MV-4-11 (cell line): ENCODE data around the gene SEMA3E.

Experiments used
- DNase-seq: peaks from one replicate; lab custom pipeline; 2025; lab: John Stamatoyannopoulos, UW

SEMA3E gene

DNA sequence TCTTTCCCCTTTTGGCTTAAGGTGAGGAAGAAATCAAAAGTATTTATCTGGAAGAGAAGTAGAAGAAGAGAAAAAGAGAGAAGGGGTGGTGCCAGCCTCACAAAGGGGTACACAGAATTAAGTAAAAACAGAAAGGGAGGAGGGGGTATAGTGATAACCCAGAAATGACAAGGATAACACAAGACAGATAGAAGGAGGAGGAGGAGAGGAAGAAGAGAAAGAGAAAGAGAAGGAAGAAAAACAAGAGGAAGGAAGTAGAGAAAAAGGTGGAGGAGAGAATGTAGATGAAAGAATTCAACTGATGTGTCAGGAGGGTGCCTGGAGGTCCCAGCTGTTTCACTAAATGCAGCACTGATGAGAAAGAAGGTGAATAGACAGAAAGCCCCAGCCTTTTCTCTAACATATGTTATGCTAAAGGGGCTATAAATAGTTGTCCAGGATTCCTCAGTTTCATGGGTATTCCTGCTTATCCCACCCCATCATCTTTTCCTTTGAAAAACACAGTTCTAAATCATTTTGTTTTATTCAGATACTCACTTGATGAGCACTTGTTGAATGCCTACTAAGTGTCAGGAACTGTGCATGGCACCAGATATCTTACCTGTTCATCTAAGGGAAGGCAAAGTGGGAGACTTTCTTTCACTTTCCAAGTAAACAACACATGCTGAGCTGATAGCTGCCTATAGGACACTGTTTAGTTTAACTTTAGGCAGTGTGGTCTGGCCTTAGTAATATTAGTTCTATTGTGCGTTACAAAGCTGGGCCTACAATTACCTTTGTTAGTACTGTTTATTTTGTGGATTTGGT is 8.0 kb downstream of the SEMA3E start:
- no peak for DNase-seq

DNA sequence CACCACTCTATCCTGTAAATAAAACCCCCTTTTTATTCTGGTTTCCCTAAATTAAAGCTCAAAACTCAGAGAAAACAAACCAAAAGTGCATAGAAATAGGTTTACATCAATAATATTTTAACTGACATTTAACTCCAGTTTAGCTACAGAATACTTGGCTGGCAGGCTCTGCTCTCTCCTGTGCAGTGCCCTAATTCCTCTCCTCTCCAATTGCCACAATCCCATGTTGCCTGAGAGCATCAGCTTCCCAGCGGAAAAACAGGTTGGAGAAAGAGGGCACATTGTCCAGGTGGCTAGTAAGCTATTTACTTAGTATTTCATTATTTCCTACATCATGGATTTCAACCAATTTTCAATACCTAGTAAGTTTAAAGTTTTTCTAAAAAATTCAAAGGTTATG is 8.7 kb downstream of the SEMA3E start:
- DNase-seq = no peak

DNA sequence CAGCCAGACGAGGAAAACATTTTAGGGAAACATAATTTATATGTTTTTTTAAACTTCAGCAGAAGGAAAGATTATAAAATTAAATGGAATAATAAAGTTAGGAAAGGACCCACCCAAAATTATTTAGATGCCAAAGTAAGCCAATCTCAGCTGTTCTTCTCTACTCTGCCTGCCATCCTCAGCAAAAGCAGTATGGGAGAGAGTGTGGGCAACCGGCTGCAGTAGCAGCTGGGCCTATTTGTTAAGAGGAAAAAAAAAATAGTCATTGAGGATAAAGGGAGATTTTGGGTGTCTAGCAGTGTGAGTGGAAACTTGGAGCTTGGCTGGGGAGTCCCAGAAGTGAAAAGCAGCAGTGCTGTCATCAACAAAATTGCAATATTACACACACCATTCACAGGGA is 15.4 kb downstream of the SEMA3E start:
- DNase-seq = no peak

DNA sequence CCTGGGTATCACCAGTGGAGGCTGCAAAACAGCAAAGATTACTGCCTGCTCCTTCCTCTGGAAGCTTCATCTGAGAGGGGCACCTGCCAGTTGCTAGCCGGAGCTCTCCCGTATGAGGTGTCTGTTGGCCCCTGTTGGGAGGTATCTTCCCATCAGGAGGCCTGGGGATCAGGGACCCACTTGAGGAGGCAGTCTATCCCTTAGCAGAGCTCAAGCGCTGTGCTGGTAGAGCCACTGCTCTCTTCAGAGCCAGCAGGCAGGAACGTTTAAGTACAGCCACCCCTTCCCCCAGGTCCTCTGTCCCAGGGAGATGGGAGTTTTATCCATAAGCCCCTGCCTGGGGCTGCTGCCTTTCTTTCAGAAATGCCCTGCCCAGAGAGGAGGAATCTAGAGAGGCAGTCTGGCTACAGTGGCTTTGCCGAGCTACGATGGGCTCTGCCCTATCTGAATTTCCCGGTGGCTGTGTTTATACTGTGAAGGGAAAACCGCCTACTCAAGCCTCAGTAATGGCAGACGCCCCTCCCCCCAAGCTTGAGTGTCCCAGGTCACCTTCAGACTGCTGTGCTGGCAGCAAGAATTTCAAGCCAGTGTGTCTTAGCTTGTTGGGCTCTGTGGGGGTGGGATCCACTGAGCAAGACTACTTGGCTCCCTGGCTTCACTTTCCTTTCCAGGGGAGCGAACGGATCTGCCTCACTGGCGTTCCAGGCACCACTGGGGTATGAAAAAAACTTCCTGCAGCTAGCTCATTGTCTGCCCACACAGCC is 19.6 kb downstream of the SEMA3E start:
- no peak for DNase-seq

DNA sequence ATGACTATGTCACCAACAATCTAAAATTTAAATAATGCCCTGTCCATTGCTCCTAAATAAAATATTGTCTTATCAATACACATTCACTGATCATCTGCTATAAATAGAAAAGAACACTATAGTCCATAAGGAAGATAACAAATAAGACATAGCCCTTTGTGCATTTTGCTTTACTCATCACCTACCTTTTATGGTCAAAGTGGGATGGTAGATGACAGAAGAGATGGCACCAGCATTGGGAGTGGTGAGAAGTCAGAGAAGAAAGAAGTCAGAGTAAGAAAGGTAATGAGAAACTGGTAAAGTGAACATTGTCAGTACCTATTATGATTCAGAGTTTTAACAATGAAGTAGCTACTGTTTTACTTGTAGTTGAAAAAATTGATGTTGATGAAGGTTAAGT is 31.1 kb downstream of the SEMA3E start:
- no peak for DNase-seq

DNA sequence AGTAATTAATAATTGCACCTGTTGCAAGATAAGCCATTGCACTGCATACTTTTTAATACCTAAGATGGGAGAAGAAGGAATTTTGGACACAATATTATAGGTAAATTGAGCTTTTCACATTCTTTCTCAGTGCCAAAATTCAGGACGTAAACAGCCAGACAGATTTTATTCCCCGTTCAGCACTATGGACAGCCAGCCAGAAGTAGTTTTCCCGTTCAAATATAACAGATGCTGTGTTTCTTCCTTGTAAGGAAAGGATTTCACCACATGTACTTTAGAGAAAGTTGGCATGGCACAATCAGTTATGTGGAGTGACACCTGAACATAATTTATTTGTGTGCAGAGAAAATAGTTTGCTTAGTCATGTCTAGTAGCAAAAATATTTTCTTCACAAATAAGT is 34.8 kb downstream of the SEMA3E start:
- DNase-seq = no peak

DNA sequence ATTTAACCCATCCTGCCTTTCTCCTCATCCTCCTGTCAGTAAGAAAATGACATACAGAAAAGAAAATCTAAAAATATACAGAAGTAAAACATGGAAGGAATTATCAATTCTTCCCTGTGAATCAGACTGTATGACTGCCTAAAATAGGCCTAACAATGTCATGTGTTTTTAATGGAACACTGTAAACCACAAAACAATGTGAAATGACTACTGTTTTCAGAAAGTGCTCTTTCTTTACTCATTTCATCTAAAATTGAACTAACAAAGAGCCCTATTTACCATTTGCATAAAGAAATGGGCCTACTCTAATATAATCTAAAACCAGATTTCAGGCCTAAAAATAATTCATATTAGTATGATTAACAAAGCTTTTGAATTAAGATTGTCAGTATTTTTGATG is 35.7 kb downstream of the SEMA3E start:
- no peak for DNase-seq

DNA sequence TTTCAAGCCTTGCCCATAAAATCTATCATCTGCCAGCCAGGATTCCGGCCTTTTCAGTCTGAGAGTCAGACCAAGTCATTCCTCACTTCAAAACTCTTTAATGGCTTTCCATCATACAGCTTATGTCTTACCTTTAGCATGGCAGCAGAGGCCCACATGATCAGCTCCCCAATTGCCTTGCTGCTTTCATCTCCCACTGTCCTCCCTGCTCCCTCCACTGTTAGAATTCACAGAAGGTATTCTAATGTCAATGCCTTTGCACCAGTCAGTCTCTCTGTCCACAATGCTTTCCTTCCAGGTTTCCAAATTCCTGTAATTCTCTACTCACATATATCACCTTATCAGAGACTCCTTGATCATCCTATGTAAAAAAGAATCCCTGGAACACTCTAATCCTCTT is 37.2 kb downstream of the SEMA3E start:
- DNase-seq = no peak

DNA sequence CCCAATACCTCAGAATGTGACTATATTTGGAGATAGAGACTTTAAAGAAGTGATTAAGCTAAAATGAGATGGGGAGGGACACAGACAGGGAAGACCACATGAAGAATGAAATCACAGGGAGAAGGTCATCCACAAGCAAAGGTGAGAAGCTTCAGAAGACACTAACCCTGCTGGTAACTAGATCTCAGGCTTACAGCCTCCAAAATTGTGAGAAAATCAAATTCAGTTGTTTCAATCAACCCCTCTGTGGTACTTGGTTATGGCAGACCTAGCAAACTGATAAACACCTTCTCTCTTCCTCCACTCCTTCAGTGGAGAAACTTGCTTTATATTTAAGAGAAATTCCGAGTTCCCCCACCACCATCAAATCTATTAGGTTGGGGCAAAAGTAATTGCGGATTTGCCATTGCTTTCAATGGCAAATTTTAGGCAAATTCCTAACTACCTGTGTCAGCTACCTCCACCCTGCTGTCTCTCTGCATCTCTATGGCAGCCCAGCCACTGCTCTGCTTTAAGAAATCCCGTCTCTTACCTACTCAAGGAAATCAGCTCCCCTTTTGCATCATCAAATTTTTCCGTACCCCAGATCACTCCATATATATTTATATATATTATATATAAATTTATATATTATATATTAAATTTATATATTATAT is 38.2 kb downstream of the SEMA3E start:
- no peak for DNase-seq

DNA sequence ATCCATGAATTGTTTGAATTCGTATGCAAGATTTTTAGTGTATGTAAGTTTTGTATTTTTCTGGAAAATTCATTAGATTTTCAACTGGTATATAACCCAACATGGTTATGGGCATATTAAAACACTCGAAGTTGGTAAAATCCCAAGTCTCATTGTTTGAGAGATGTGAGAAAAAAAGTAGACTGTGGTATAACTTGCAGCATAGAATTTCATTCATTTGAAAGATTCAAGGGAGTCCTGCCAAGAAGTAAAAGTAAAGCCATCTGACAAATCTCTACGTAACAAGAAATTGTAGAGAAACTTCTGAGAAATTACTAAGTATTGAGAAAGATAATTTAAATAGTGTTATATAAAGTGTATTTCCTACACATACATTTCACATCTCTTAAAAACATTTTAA is 40.2 kb downstream of the SEMA3E start:
- DNase-seq = no peak

DNA sequence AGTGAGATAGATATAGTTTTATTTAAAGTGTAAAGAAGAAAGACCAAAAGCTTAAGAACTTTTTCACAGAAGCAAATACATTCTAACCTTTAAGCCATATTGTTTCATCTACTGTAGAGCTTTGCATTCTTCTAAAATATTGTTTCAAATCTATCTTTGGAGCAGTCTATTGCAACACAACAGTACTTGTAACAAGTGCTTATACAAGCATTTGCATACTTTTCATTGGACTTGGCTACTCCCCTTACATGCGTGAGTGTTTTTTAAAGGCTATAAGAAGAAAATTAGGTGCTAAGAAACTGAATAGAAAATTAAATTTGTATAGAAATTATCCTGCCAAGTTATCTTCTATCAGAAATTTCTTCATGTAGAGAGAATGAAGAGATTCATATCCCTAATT is 45.3 kb downstream of the SEMA3E start:
- DNase-seq = no peak

DNA sequence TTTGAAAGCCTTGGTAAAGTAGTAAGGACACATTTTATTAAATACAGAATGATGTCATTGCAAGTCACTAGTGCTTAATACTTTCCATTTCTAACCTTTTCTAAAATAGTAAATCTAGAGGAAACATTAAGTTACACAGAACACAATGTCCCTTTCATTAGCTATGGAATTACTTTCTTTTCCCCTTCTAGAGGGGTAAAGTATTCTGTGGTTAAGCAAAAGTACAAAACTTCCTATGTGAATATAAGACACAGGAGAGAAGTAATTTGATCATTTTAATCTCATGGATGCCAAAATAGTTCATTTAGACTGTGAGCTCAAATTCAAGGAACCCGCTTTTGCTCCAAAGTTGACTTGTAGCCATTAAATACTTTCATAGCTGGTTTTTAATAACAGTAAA is 49.8 kb downstream of the SEMA3E start:
- no peak for DNase-seq

DNA sequence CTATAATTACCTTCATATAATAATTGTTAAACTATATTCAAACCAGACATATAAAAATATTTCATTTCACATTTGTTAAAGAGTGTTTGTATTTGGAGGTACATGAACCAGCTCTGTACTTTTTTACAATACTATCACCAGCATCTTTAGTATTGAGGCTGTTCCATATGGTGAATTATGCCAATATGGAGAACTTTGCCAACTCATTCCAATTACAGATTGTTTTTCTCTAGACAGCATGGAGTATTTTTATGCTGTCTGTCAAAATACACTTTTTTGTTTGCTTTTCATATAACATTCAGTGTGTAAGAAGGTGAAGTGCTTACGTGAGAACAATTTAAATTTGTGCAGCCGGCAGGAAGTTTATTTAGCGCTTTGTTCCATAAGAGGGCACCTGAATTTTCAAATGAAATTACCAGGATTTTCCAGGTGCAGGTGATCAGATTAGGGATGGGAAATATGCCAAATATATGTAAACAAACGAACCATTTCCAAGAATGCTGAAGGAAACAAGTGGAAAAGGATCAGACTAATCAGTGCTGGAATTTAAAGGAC is 54.9 kb downstream of the SEMA3E start:
- no peak for DNase-seq

DNA sequence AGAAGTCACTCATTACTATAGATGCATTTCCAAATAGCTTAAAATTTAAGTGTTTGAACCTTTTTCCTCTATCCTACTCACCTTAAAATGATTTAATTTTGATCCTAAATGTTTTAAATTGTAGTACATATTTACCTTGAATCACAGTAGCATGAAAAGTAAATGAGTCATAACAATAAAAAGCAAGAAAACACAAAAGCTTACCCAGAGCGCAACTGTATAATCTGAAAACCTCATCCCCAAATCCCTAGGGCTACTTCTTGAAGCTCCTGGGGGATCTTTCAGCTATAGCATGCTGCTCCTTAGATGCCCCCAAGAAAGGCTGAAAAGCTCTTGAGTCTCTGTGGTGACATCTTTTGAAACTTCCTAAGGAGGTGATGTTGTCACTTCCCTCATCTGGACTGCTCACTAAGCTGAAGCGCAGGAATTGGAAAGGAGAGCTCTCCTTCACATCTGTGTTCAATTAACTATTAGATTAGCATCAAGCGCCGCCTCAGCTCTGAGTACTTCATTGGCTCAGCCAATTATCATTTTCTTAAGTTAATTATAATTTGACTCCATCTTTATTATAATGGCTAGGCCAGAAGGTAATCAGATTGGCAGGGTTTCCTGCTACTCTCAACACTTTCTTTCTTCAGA is 60.2 kb downstream of the SEMA3E start:
- DNase-seq = no peak

DNA sequence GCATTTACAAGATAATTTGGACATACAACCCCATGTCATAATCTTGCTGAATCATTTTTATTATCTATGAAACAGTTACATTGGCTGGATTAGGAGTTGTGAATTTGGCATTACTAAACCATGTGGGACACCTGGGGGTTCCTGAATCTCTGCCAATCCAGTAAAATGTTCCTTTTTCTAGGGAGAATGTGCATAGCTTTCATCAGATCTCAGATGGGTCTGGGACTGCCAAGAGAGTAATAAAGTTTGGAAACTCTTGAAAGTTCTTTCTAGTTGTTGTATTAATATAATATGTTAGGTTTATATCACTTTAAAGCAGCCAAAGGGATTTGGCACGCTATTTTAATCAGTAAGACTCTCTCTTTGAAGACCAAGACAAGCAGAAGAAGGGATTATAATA is 62.7 kb downstream of the SEMA3E start:
- no peak for DNase-seq

DNA sequence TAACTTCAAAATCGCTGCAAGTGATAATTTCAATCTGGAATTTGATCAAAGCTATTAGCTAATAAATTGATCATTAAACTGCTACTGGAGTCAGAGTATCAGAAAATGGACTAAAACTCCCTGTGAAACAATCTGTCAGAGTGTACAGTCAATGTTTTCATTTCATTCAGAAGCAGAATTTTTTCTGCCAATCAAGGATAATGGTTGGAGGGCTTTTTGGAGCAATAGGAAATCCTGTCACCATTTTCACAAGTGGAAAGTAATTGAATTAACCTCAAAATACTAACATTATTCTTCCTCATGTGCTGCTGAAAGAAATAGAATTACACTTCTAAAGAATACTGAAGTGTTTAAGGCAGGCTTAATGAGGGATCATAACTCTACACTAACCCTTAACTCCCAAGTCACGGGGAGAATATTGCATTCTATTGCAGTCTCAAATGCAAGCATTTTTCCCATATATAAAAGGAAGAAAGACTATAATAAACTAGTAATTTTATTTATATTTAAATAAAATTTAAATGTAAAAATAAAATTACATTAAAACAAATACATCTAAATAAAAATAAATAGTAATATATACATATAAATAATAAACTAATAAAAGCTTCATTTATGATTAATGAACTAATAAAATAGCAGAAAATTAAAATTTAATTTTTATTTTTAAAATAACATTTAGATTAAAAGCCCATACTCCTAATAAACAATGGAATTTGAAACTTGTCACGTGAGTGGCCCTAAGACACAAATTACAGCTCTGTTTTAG is 67.1 kb downstream of the SEMA3E start:
- DNase-seq = no peak

DNA sequence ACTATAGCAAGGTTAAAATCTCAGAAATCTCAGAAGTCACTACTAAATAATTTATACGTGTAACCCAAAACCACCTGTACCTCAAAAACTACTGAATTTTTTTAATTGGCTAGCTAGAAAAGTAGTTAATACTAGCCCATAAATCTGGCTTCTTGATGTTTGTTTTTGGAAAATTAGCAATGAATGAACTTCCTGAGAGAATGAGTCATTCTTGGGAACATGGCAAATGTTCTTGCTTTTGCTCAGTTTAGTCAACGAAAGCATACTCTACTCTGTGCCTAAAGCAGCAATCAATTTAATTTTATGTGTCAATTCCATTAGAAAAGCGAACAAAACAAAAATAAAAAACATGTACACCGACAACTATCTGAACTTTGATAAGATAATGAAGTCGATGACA is 69.2 kb downstream of the SEMA3E start:
- DNase-seq = no peak

DNA sequence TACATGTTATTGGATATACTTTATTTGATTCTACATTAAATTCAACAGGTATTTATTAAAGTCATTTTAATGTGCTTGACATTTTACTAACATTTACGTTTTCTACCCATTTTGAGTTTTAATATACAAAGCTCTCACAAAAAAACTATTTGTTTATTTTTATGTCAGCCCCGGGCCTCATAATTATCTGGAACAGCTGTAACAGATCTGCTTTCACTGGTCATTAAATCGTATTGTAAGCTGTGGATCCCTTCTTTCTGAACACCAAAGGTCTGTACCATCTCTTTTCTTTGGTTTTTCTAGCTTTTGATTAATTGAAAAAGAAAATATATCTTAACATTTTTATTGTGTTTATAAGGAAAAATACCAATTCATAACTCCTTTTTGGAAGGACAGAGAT is 73.5 kb downstream of the SEMA3E start:
- DNase-seq = no peak

DNA sequence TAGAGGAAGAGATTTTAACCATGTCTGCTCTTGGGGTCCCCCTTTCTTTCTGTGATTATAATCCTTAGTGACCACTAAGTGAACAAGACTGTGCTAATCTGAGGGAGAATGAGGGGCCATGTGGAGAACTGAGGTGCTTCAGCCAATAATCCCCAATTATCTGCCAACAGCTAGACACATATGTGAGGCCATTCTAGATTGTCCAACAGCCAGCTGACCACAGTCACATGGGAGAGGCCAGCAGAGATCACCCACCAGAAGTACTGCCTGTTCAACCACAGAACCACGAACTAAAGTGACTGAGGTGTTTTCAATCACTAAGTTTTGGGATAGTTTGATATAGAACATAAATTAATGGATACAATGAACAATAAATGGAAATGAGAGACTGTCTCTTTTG is 74.3 kb downstream of the SEMA3E start:
- DNase-seq = no peak

DNA sequence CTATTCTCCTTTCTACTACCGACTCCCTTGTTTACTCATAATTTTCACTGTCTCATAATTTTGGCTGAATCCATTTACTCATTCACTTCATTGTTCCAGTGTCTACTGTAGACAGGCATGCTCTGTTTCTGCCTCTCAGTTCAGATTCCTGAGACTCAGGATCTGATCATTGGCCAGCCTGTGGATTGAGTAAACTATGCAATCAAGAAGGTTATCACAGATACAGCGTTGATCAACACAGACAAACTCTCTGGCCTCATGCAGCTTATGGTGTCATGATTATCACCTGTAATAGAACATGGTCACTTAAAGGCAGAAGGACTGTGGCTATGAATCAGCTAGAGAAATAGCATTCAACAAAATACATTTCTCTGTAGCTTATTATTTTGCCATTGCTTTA is 86.0 kb downstream of the SEMA3E start:
- DNase-seq = no peak

DNA sequence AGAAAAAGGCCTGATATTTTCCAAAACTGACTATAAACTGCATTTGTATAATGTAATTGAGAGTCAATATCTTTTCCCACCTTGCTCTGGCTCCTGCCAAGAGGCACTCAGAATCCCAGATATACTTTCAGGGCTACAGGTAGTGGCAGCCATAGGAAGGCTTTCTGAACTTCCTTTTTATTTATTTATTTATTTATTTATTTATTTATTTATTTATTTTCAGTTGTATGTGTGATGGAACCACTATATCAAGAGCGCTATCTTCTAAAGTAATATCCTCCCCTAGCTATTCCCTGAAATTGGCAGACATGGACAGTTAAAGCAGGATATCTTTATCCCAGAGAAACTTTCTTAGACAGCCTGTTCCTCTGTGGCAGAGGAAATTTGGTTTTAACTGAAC is 86.7 kb downstream of the SEMA3E start:
- DNase-seq = no peak

DNA sequence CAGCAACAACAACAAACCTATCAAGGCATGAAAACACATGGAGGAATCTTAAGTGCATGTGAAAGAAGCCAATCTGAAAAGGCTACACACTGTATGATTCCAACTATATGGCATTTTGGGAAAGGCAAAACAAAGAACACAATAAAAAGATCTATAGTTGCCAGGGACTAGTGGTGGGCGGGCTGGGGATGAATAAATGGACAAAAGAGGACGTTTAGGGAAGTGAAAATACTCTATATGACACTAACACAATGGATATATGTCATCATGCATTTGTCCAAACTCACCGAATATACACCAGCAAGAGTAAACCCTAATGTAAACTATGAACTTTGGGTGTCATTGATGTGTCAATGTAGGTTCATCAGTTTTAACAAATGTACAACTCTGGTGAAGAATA is 89.1 kb downstream of the SEMA3E start:
- DNase-seq = peak; percentile 43
